PFSK-1 (cell line): ENCODE data around the gene ESCO1.

Experiments
- POLR2AphosphoS5 ChIP-seq: IDR thresholded peaks from 2 replicates; pipeline ENCODE4 v1.6.1; 2012; ENCODE audit warnings: low read depth, mild to moderate bottlenecking, control low read depth, low read length, moderate library complexity
- REST ChIP-seq, 2 experiments: IDR thresholded peaks; 2 replicates each; pipeline versions ENCODE4 v1.6.1 to v1.8.0; 2011 to 2012; ENCODE audit warnings: low read depth in 2 of 2, low read length in 2 of 2, control low read depth in 1 of 2, inconsistent platforms in 1 of 2, mild to moderate bottlenecking in 1 of 2, moderate library complexity in 1 of 2; ENCODE audit not compliant: insufficient read depth in 1 of 2
- SIN3A ChIP-seq: IDR thresholded peaks from 2 replicates; pipeline ENCODE4 v1.6.1; 2012; ENCODE audit warnings: mild to moderate bottlenecking, low read length, moderate library complexity, borderline replicate concordance; ENCODE audit not compliant: insufficient read depth
- TAF1 ChIP-seq: IDR thresholded peaks from 2 replicates; pipeline ENCODE4 v1.6.1; 2012; ENCODE audit warnings: low read length, control low read depth, borderline replicate concordance; ENCODE audit not compliant: insufficient read depth

- TF ChIP-seq POLR2AphosphoS5 (no peak), SIN3A (no peak), REST (IDR thresholded peaks at IDR 0.05; ENCODE audit: insufficient read depth in 1 of 2, low read depth in 2 of 2, low read length in 2 of 2) (no peak), TAF1 (no peak)
Measured at GRCh38 chr18:21507913-21508701, 92.4 kb downstream of the ESCO1 start.
